ENCODE data around the gene SLC9A5.

SLC9A5 gene

DNA sequence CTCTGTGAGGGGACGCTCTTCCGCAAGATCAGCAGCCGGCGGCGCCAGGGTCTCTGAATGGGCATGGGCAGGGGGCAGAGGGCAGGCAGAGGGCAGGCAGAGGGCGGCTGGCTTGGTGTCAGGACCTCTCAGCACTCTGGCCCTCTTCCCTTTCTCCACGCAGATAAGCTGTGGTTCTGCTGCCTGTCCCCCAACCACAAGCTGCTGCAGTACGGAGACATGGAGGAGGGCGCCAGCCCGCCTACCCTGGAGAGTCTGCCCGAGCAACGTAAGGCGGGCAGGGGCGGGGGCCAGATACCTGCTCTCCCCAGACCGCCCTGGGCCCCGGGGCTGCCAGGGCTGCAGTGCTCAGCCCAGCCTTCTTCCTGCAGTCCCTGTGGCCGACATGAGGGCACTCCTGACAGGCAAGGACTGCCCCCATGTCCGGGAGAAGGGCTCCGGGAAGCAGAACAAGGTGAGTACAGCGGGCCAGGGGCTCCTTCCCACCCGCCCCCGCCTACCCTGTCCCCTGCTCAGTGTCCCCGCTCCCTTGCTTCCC is 45.8 kb upstream of the SLC9A5 start:
- no peak overlapping the region for H3K27ac ChIP-seq
- no peak for TF ChIP-seq CTCF (conservative IDR thresholded peaks at IDR 0.05)

- no peak for TF ChIP-seq CTCF (conservative IDR thresholded peaks at IDR 0.05)
- no peak overlapping the region for H3K27ac ChIP-seq
Measured at GRCh38 chr16:67204076-67204475, 44.7 kb upstream of the SLC9A5 start.

DNA sequence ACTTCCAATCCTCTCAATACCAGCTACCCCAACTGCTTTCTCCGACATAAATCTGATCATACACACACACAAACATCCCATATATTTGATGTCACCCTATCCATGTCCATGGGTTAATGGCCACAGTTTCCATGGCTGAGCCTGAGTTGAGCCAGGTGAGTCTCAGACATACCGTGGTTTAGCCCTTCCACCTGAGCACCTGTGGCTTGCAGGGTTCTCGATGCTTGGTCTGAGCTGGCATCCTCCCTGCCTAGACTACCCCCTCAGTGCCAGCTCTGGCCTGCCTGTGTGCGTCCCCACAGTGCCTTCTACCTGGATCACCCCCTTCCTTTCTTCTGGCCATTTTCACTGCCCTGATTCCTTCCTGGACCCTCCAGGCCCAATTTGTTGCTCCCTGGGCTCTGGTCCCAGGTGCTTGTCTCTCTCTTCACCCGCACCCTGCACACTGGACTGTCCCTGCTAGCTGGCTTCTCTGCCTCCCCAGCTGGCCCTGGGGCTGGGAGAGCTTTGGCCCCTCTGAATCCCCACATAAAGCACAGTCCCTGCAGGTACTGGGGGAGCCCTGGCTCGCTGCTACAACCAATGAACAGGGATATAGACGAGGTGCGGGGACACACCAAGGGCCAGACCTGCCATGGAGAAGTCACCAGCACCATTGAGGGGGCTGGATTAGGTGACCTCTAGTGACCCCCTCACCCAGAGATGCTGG is 42.5 kb upstream of the SLC9A5 start:
- no peak overlapping the region for H3K27ac ChIP-seq
- no peak for TF ChIP-seq CTCF (conservative IDR thresholded peaks at IDR 0.05)

GRCh38 chr16:67206838-67207248 is 41.9 kb upstream of the SLC9A5 start:
- no peak for TF ChIP-seq CTCF (conservative IDR thresholded peaks at IDR 0.05)
- H3K27ac ChIP-seq: no peak overlapping the region

DNA sequence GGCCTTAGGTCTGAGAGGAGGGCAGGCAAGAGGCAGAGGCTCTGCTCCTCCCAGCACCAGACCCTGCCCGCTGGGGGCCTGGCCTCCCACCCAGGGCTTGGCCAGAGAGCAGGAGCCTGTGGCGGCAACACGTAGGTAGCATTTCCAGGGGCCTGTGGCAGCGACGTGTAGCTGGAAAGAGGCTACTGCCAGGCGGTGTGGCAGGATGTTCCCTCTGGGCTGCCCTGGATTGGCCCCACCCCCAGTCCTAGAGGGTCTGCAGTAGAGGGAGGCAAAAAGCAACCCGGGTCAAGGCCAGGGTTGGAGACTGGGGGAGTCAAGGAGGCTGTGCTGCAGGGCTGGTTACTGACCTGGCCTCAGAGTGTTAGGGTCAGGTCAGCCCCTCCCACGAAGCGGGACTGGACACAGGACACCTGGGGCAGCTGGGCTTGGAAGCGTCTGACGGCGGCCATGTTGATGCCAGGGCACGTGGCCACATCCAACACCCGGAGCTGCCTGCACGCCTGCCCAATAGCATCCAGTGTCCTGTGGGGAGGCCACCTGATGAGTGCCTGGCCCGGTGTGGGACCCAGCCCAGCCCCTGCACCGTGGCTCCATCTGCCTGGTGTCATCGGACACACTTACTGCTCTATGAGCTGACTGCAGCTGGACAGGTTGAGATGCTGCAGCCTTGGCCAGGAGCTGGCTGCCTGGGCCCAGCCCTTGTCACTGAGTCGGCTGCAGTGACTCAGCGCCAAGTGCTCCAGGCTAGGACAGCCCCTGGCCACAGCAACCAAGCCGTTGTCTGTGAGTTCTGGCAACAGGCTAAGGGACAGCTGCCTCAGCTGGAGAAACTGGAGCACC is 41.3 kb upstream of the SLC9A5 start:
- no peak for TF ChIP-seq CTCF (conservative IDR thresholded peaks at IDR 0.05)
- no peak overlapping the region for H3K27ac ChIP-seq

GRCh38 chr16:67208154-67208896 is 40.5 kb upstream of the SLC9A5 start:
- no peak for TF ChIP-seq CTCF (conservative IDR thresholded peaks at IDR 0.05)
- H3K27ac ChIP-seq: no peak overlapping the region

DNA sequence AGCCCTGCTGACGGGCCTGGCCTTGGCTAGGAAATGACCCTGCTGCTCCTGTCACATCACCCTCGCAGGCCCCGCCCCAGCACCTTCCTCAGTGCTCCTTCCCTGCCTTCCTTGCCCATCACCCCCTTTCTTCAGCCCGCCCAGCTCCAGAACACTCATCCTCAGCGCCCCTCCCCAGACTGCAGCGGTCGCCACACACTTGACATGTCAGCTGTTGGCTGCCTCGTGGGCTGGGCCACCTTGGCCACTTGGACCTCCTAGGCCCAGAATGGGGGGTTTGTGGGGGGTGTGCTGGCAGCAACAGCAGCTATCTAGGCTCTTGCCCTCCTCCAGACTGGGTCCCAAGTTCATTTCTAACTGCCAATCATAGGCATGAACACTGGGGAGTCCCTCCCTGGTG is 39.2 kb upstream of the SLC9A5 start:
- H3K27ac ChIP-seq: no peak overlapping the region
- TF ChIP-seq CTCF (conservative IDR thresholded peaks at IDR 0.05): no peak

Data from VCaP (cell line).